Body of pancreas (tissue), 4 donors: ENCODE data around the gene NUBPL. TPM values are rescaled to one million over a fixed set of nuclear protein-coding genes. Genes with fewer than 3 reads are reported as not detected.

ENCODE experiments used
- ATAC-seq: fragments of 150-250 bp; one replicate; pipeline ENCODE4 v1.9.1; 2016
- DNase-seq, 4 donors: peaks; one replicate each; pipeline ENCODE4 v3.0.0-alpha.2; 2019
- H3K27ac ChIP-seq, 4 donors: fragments of 200-600 bp; sonication (generic); 1 replicate in 3 of 4; 2 replicates in 1 of 4; pipeline versions ENCODE4 v1.5.1 to v1.6.1; 2016 to 2019; ENCODE audit warnings: mild to moderate bottlenecking in 1 of 4, mixed read lengths in 1 of 4, moderate library complexity in 1 of 4
- H3K27me3 ChIP-seq, 2 donors: fragments of 200-600 bp; sonication (generic); one replicate each; pipeline ENCODE4 v1.6.0; 2016; ENCODE audit warnings: mild to moderate bottlenecking in 1 of 2
- H3K36me3 ChIP-seq, 2 donors: fragments of 200-600 bp; sonication (generic); replicated peaks in 1 of 2; 2 replicates each; pipeline ENCODE4 v1.5.1; 2016; ENCODE audit warnings: low read depth in 2 of 2; ENCODE audit not compliant: insufficient read depth in 1 of 2
- H3K4me1 ChIP-seq: fragments of 200-600 bp; sonication (generic); one replicate; pipeline ENCODE4 v1.6.0; 2016
- H3K4me3 ChIP-seq, 2 donors: fragments of 200-600 bp; sonication (generic); 1 replicate in 1 of 2; 2 replicates in 1 of 2; pipeline ENCODE4 v1.5.1; 2016 to 2019
- H3K9me3 ChIP-seq, 3 donors: fragments of 200-600 bp; sonication (generic); 1 replicate in 2 of 3; 2 replicates in 1 of 3; pipeline ENCODE4 v1.5.1; 2016
- POLR2A ChIP-seq, 3 donors: fragments of 450-650 bp; IDR thresholded peaks; one replicate each; pipeline ENCODE4 v1.6.1; 2016; ENCODE audit warnings: antibody characterized with exemption in 3 of 3, mild to moderate bottlenecking in 2 of 3
- WGBS, 2 donors: methylation state at CpG; one replicate each; pipeline ENCODE4 v1.1.5; 2017; 5-methylcytosine and 5-hydroxymethylcytosine counted together
- intact Hi-C: fragments of 100-400 bp; cut with DNase I; formaldehyde crosslinking; loops from one replicate; pipeline ENCODE4 v1.15.1; 2023
- total RNA-seq, 2 donors: library from RNA; depleted of rRNA; stranded (reverse); fragments of >200 nt; gene quantifications; one replicate each; pipeline ENCODE4 v1.1.0, GENCODE V29; 2016
- TF ChIP-seq, protein P1 (sequence below), 7 experiments: fragments of 450-650 bp in 4 of 7; fragments of 200-600 bp in 3 of 7; sonication (generic) in 3 of 7; IDR thresholded peaks; one replicate each; pipeline ENCODE4 v1.5.1; 2016 to 2019; ENCODE audit warnings: antibody characterized with exemption in 7 of 7

The NUBPL gene
- total RNA-seq, 2 donors from 2014 or later, result 4.7 to 18.5 TPM

DNA sequence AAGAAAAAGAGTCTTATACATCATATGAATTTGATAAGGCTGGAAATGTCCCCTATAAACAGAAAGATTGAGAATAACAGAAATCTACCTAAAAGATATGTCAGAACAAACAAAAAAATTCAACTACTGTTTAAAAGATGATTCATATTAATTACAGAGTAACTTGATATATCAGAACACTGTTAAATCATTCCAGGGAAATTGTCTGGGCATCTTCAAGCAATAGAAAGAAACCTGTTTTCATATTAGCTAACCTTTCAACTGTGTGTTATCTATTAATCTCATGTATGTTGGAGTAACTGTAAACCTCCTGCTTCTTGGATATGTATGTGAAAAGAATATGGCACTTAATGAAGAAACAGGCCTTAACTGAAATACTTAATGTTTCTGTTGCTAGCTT is 96.7 kb downstream of the NUBPL start:
- no peaks in the 10 kb centered on the region for H3K4me1 ChIP-seq
- DNase-seq (no peak), ATAC-seq (no peak)
- H3K9me3 ChIP-seq, result peaks cover 0 to 7% (median 0%) of the 10 kb centered on the region in 3 donors
- H3K4me3 ChIP-seq, result no peak overlapping the region
- intact Hi-C loops, result no loop called here
- H3K27me3 ChIP-seq, result no peaks in the 10 kb centered on the region
- no peaks in the 10 kb centered on the region for H3K36me3 ChIP-seq
- TF ChIP-seq, protein P1, sequence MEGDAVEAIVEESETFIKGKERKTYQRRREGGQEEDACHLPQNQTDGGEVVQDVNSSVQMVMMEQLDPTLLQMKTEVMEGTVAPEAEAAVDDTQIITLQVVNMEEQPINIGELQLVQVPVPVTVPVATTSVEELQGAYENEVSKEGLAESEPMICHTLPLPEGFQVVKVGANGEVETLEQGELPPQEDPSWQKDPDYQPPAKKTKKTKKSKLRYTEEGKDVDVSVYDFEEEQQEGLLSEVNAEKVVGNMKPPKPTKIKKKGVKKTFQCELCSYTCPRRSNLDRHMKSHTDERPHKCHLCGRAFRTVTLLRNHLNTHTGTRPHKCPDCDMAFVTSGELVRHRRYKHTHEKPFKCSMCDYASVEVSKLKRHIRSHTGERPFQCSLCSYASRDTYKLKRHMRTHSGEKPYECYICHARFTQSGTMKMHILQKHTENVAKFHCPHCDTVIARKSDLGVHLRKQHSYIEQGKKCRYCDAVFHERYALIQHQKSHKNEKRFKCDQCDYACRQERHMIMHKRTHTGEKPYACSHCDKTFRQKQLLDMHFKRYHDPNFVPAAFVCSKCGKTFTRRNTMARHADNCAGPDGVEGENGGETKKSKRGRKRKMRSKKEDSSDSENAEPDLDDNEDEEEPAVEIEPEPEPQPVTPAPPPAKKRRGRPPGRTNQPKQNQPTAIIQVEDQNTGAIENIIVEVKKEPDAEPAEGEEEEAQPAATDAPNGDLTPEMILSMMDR (IDR thresholded peaks at IDR 0.05), result no peak
- no peak for TF ChIP-seq POLR2A (IDR thresholded peaks at IDR 0.05)
- no peak overlapping the region for H3K27ac ChIP-seq

DNA sequence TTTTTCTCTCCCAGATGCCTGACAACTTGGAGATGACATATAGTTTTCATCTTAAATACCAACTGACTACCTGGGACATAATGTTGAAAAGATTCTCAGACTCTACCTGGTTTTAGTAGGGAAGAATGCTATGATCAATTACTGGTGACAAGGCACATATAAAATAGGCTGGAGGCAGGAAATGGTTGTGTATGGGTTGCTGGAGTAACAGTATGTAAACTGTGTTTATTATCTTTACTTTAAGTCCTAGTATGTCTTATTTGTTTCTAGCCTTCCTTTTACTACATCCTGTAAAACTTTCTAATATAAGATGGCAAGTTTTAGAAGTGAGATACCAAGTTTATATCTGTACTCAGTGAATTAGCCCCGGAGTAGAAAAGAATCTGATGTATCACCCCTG is 98.1 kb downstream of the NUBPL start:
- no peaks in the 10 kb centered on the region for H3K36me3 ChIP-seq
- no peaks in the 10 kb centered on the region for H3K9me3 ChIP-seq
- H3K27ac ChIP-seq, result no peak overlapping the region
- 86 to 88% methylated on average over 1 of the region's 1 CpG for WGBS, 2 donors
- no peaks in the 10 kb centered on the region for H3K4me1 ChIP-seq
- intact Hi-C loops, result no loop called here
- no peak overlapping the region for H3K4me3 ChIP-seq
- no peak for DNase-seq
- TF ChIP-seq POLR2A (IDR thresholded peaks at IDR 0.05), result no peak
- TF ChIP-seq, protein P1 (IDR thresholded peaks at IDR 0.05), result no peak
- no peaks in the 10 kb centered on the region for H3K27me3 ChIP-seq
- no peak for ATAC-seq

DNA sequence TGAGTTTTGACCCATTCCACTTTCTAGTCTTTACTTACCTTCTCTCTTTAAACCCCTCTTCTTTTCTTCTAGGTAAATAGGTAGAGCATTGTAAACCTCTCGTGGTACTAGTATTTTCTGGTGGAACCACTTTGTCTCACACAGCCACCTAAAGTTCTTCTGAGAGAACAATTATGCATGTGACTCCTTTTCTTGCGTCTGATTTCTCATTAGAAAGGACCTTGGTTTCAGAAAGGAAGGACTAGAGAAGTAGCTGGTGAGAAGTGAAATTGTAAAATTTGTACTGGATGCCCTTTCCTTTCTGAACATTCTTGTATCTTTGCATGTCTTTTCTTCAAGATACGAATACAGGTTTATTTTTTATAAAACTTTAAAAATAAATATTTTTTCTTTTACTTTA is 99.0 kb downstream of the NUBPL start:
- H3K4me1 ChIP-seq, result no peaks in the 10 kb centered on the region
- H3K27ac ChIP-seq, result no peak overlapping the region
- H3K4me3 ChIP-seq, result no peak overlapping the region
- TF ChIP-seq POLR2A (IDR thresholded peaks at IDR 0.05), result no peak
- TF ChIP-seq, protein P1 (IDR thresholded peaks at IDR 0.05), result no peak
- H3K36me3 ChIP-seq, result no peaks in the 10 kb centered on the region
- no peaks in the 10 kb centered on the region for H3K27me3 ChIP-seq
- 88 to 93% methylated on average over 3 of the region's 3 CpGs for WGBS, 2 donors
- ATAC-seq (no peak), DNase-seq (no peak)
- no peaks in the 10 kb centered on the region for H3K9me3 ChIP-seq
- intact Hi-C loops, result no loop called here

DNA sequence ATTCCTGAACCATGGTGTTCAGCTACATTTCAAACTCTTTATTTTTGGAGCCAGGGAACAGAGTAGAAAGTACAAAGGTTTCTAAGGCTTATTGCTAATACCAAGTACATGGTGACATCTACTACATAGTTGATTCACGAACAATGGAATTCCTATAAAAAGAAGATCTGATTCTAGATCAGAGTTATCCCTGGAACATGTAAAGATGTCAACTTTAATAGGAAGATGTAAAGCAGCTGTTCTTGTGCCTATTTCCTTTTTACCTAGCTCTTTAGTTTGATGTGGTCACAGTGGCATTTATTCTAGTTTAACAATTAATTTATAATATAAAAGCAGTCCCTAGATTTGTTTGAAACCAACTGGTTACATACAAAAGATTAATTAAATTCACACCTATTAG is 99.5 kb downstream of the NUBPL start:
- DNase-seq (no peak), ATAC-seq (no peak)
- Histone ChIP-seq H3K4me3 (no peak overlapping the region), H3K9me3 (no peaks in the 10 kb centered on the region), H3K4me1 (no peaks in the 10 kb centered on the region), H3K27me3 (no peaks in the 10 kb centered on the region), H3K36me3 (no peaks in the 10 kb centered on the region), H3K27ac (no peak overlapping the region)
- intact Hi-C loops, result no loop called here
- TF ChIP-seq, protein P1 (IDR thresholded peaks at IDR 0.05), result no peak
- TF ChIP-seq POLR2A (IDR thresholded peaks at IDR 0.05), result no peak
- 87 to 91% methylated on average over 1 of the region's 1 CpG for WGBS, 2 donors

DNA sequence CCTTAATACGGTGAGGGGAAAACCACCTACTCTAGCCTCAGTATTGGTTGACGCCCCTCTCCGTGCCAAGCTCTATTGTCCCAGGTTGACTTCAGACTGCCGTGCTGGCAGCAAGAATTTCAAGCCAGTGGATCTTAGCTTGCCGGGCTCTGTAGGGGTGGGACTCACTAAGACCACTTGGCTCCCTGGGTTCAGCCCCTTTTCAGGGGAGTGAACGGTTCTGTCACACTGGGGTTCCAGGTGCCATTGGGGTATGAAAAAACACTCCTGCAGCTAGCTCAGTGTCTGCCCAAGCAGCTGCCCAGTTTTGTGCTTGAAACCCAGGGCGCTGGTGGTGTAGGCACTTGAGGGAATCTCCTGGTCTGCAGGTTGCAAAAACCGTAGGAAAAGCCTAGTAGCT is 107.1 kb downstream of the NUBPL start:
- intact Hi-C loops, result no loop called here
- H3K4me3 ChIP-seq, result no peak overlapping the region
- TF ChIP-seq, protein P1 (IDR thresholded peaks at IDR 0.05), result no peak
- no peak for TF ChIP-seq POLR2A (IDR thresholded peaks at IDR 0.05)
- no peak for DNase-seq
- no peaks in the 10 kb centered on the region for H3K27me3 ChIP-seq
- H3K27ac ChIP-seq, result no peak overlapping the region
- no peaks in the 10 kb centered on the region for H3K9me3 ChIP-seq
- ATAC-seq, result no peak
- WGBS, 2 donors, result 87 to 96% methylated on average over 3 to 8 of the region's 8 CpGs
- H3K36me3 ChIP-seq, result no peaks in the 10 kb centered on the region
- H3K4me1 ChIP-seq, result no peaks in the 10 kb centered on the region
